Transverse colon (tissue), 4 donors: ENCODE data around the gene EMILIN1.

Source experiments
- CTCF ChIP-seq, 5 experiments: fragments of 200-600 bp in 3 of 5; fragments of 450-650 bp in 2 of 5; sonication (generic) in 3 of 5; IDR thresholded peaks; 1 replicate in 2 of 5; 2 replicates in 3 of 5; pipeline ENCODE4 v1.5.1; 2016 to 2017; ENCODE audit warnings: antibody characterized with exemption in 5 of 5, inconsistent platforms in 3 of 5, mild to moderate bottlenecking in 2 of 5, moderate library complexity in 1 of 5
- EP300 ChIP-seq: sonication (generic); formaldehyde crosslinking; IDR thresholded peaks from one replicate; pipeline ENCODE4 v1.6.1; 2017; ENCODE audit warnings: antibody characterized with exemption, low read depth
- POLR2A ChIP-seq: fragments of 450-650 bp; IDR thresholded peaks from one replicate; pipeline ENCODE4 v1.6.1; 2016; ENCODE audit warnings: antibody characterized with exemption, mild to moderate bottlenecking, moderate library complexity
- POLR2AphosphoS5 ChIP-seq, 3 donors: sonication (generic); formaldehyde crosslinking; IDR thresholded peaks; one replicate each; pipeline ENCODE4 v1.6.1; 2016; ENCODE audit warnings: antibody characterized with exemption in 3 of 3

- TF ChIP-seq POLR2AphosphoS5 (IDR thresholded peaks at IDR 0.05) (no peak), CTCF (IDR thresholded peaks at IDR 0.05) (no peak), EP300 (no peak), POLR2A (no peak)
These were observed 27.6 kb downstream of the EMILIN1 start for GRCh38 chr2:27105981-27106380.
